Ectodermal cell (in vitro differentiated cells): ENCODE results near the gene NEU4.

Source experiments
- H3K27ac ChIP-seq: 2 replicates; pipeline ENCODE4 v1.7.0; 2013; ENCODE audit warnings: mild to moderate bottlenecking, low read depth, low read length; ENCODE audit not compliant: insufficient read depth, poor library complexity, severe bottlenecking
- H3K27me3 ChIP-seq: 2 replicates; pipeline ENCODE4 v1.7.0; 2013; ENCODE audit warnings: mild to moderate bottlenecking, low read length; ENCODE audit not compliant: insufficient read depth, control insufficient read depth, poor library complexity, severe bottlenecking
- H3K36me3 ChIP-seq: one replicate; pipeline ENCODE4 v1.7.0; 2013; ENCODE audit warnings: low read length; ENCODE audit not compliant: control insufficient read depth, insufficient read depth
- H3K4me1 ChIP-seq: one replicate; pipeline ENCODE4 v1.7.0; 2013; ENCODE audit warnings: low read length; ENCODE audit not compliant: control insufficient read depth, insufficient read depth
- H3K4me3 ChIP-seq: 2 replicates; pipeline ENCODE4 v1.7.0; 2013; ENCODE audit warnings: low read depth, low read length, control low read depth; ENCODE audit not compliant: insufficient read depth
- H3K9me3 ChIP-seq: 2 replicates; pipeline ENCODE4 v1.7.0; 2013; ENCODE audit warnings: mild to moderate bottlenecking, low read length, moderate library complexity; ENCODE audit not compliant: control insufficient read depth
- WGBS, 2 experiments: methylation state at CpG; one replicate each; pipeline ENCODE4 v1.1.7; 2013; ENCODE audit warnings: missing lambda C conversion rate in 2 of 2; 5-methylcytosine and 5-hydroxymethylcytosine counted together

Gene NEU4

GRCh38 chr2:241863536-241863954 lies 54.6 kb downstream of the NEU4 start:
- no peaks in the 10 kb centered on the region for H3K27me3 ChIP-seq
- WGBS, 2 experiments = 85 to 89% methylated on average over 29 of the region's 29 CpGs
- no peaks in the 10 kb centered on the region for H3K36me3 ChIP-seq

GRCh38 chr2:241864168-241864849 lies 55.3 kb downstream of the NEU4 start:
- H3K9me3 ChIP-seq = no peaks in the 10 kb centered on the region
- no peak overlapping the region for H3K27ac ChIP-seq
- no peak overlapping the region for H3K4me3 ChIP-seq
- no peaks in the 10 kb centered on the region for H3K27me3 ChIP-seq
- no peaks in the 10 kb centered on the region for H3K36me3 ChIP-seq
- 67 to 74% methylated on average over 2 of the region's 2 CpGs for WGBS, 2 experiments
- peaks cover under 1% of the 10 kb centered on the region for H3K4me1 ChIP-seq

More at GRCh38 chr2:241863536-241863954, 54.6 kb downstream of the NEU4 start:
- Histone ChIP-seq H3K4me1 (peaks cover 4% of the 10 kb centered on the region), H3K27ac (no peak overlapping the region), H3K4me3 (no peak overlapping the region), H3K9me3 (no peaks in the 10 kb centered on the region)

GRCh38 chr2:241864850-241865213 lies 55.8 kb downstream of the NEU4 start:
- Histone ChIP-seq H3K9me3 (no peaks in the 10 kb centered on the region), H3K27ac (no peak overlapping the region), H3K36me3 (no peaks in the 10 kb centered on the region), H3K27me3 (no peaks in the 10 kb centered on the region), H3K4me1 (no peaks in the 10 kb centered on the region), H3K4me3 (no peak overlapping the region)
- WGBS, 2 experiments = 90 to 92% methylated on average over 5 of the region's 5 CpGs

GRCh38 chr2:241865416-241865956 lies 56.5 kb downstream of the NEU4 start:
- Histone ChIP-seq H3K4me1 (no peaks in the 10 kb centered on the region), H3K36me3 (no peaks in the 10 kb centered on the region), H3K27me3 (no peaks in the 10 kb centered on the region), H3K27ac (no peak overlapping the region), H3K9me3 (no peaks in the 10 kb centered on the region), H3K4me3 (no peak overlapping the region)
- 90 to 92% methylated on average over 3 of the region's 3 CpGs for WGBS, 2 experiments

GRCh38 chr2:241865957-241866789 lies 57.2 kb downstream of the NEU4 start:
- H3K9me3 ChIP-seq = no peaks in the 10 kb centered on the region
- H3K4me3 ChIP-seq = no peak overlapping the region
- 22% methylated on average over 31 of the region's 31 CpGs for WGBS, 2 experiments
- H3K36me3 ChIP-seq = no peaks in the 10 kb centered on the region
- no peaks in the 10 kb centered on the region for H3K27me3 ChIP-seq
- no peak overlapping the region for H3K27ac ChIP-seq
- no peaks in the 10 kb centered on the region for H3K4me1 ChIP-seq
